GM23248 (cell line): ENCODE results near the gene PPP6R2.

Experiments
- EZH2 ChIP-seq: fragments of 200-600 bp; sonication (generic); IDR thresholded peaks from 2 replicates; pipeline ENCODE4 v1.6.1; 2018; ENCODE audit warnings: antibody characterized with exemption, mild to moderate bottlenecking; ENCODE audit not compliant: insufficient read depth, poor library complexity, severe bottlenecking
- EZH2phosphoT487 ChIP-seq: fragments of 200-600 bp; sonication (generic); IDR thresholded peaks from 2 replicates; pipeline ENCODE4 v1.6.1; 2018; ENCODE audit warnings: antibody characterized with exemption, moderate library complexity, mild to moderate bottlenecking, low read depth; ENCODE audit not compliant: insufficient read depth

DNA sequence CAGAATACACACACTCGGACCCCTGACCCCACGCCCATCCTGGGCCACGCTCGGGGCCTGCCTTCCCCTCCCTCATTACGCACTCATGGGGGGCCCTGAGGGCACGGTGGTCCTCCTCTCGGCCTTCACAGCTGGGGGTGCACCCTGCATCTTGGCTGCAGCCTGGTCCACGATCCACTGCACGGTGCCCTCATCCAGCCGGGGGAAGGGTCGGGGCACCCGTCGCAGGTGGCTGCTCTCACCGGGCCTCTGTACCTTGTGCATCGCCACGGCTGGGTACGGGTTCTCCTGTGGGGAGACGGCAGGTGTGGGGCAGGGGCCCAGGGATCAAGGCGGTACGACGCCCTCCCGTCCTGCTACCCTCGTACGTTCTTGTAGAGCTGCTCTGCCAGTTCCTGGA, 121.3 kb downstream of the PPP6R2 start:
- TF ChIP-seq EZH2 (no peak), EZH2phosphoT487 (no peak)
